ENCODE measurements around the gene GABRE. TPM values are rescaled to one million over a fixed set of nuclear protein-coding genes. Genes with fewer than 3 reads are reported as not detected.
"Not testable (repeated sequence)": the region's sequence is repeated elsewhere in the genome, so short reads cannot be mapped to it uniquely, and the experiment has no call there.

The GABRE gene
- total RNA-seq, 1 experiment from 2014 or later = not detected

GRCh38 chrX:151973060-151973661 lies 1.3 kb downstream of the GABRE start:
- DNase-seq (ENCODE audit: low spot score) = no peak
- in situ Hi-C loops (cut with HindIII; ENCODE audit: low sequenced_read_pairs) = no loop called here

GRCh38 chrX:151970661-151971060 lies 3.8 kb downstream of the GABRE start:
- DNase-seq (ENCODE audit: low spot score) = no peak
- in situ Hi-C loops (cut with HindIII; ENCODE audit: low sequenced_read_pairs) = no loop called here

GRCh38 chrX:151970027-151970426 lies 4.4 kb downstream of the GABRE start:
- in situ Hi-C loops (cut with HindIII; ENCODE audit: low sequenced_read_pairs) = no loop called here
- no peak for DNase-seq (ENCODE audit: low spot score)

- in situ Hi-C loops (cut with HindIII; ENCODE audit: low sequenced_read_pairs) = no loop called here
- no peak for DNase-seq (ENCODE audit: low spot score)
Measured at GRCh38 chrX:151966236-151966635, 8.2 kb downstream of the GABRE start.

DNA sequence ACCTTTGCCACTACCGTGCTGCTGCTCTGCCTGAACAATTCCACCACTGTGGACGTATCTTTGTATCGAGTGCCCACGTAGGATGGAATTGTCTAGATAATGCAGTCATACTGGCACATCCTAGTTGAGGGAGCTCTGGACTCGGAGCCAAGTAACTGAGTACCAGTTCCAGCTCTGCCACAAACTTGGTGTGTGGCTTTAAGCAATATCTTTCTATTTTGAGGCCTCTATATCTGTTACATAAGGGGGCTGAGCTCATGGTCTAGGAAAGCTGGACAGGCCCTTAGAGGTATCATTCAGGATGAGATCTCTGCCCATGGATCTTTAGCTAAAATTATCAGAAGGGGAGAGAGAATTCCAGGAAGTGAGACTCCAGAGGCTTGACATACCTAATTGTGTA lies 12.4 kb downstream of the GABRE start:
- in situ Hi-C loops (cut with HindIII; ENCODE audit: low sequenced_read_pairs) = no loop called here
- DNase-seq (ENCODE audit: low spot score) = no peak

DNA sequence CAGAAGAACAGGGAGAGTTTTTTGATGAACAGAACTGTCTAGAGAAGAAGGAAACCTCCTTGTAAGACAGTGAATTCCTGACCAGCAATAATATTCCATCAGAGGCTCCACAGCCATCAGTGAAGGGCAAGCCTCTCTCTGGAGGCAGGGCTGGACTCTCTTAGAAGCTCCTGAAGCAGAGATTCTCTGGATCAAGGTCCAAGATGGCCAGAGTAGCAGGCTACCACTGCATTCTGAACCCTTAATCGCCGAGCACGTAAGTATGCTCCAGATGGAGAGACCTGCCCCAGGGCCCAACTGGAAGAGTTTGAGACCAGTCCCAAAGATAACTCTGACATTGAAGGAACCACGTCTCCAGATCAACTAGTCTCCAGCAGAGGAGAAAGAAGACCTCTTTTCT lies 16.4 kb downstream of the GABRE start:
- in situ Hi-C loops (cut with HindIII; ENCODE audit: low sequenced_read_pairs) = no loop called here

GRCh38 chrX:151954730-151955129 lies 19.7 kb downstream of the GABRE start:
- in situ Hi-C loops (cut with HindIII; ENCODE audit: low sequenced_read_pairs) = no loop called here
- DNase-seq (ENCODE audit: low spot score) = no peak

More for the DNA sequence above, 16.4 kb downstream of the GABRE start:
- no peak for DNase-seq (ENCODE audit: low spot score)

DNA sequence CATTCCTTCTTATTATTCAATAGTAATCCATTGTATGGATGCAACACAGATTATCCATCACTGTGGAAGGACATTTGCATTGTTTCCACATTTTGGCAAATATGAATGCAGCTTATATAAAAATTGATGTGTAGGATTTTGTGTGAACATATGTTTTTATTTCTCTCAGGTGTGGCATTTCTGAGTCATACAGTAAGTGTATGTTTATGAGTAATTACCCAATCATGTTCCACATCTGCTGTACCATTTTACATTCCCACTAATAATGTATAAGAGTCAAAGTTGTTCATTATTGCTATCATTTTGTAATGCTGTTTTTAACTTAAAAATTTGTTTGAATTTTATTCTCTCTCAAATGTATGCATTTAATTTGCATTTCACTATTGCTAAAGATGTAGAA lies 36.3 kb downstream of the GABRE start:
- in situ Hi-C loops (cut with HindIII; ENCODE audit: low sequenced_read_pairs) = no loop called here
- no peak for DNase-seq (ENCODE audit: low spot score)

- no peak for DNase-seq (ENCODE audit: low spot score)
- in situ Hi-C loops (cut with HindIII; ENCODE audit: low sequenced_read_pairs) = no loop called here
Measured at GRCh38 chrX:151935358-151935757, 39.1 kb downstream of the GABRE start.

- in situ Hi-C loops (cut with HindIII; ENCODE audit: low sequenced_read_pairs) = no loop called here
- no peak for DNase-seq (ENCODE audit: low spot score)
Measured at GRCh38 chrX:151929126-151929525, 45.4 kb downstream of the GABRE start.

- in situ Hi-C loops (cut with HindIII; ENCODE audit: low sequenced_read_pairs) = no loop called here
- DNase-seq (ENCODE audit: low spot score) = no peak
Measured at GRCh38 chrX:151923648-151924047, 50.8 kb downstream of the GABRE start.

DNA sequence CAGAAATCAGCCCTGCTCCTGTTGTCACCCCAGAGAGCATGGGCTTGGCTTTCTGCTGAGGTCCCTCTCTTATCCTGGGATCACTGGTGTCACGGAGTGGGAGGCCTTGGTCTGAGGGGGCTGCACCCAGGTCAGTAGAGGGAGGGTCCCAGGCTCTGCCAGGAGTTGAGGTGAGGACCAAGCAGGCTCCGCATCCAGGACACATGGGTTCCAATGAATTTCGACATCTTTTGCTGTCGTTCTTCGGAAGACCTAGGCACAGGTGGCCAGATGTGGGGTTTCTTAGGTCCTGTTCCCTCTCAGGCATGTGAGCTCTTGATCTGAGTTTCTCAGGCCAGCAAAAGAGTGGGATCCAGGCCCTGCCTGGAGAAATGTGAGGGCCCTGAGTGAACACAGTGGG lies 51.8 kb downstream of the GABRE start:
- in situ Hi-C loops (cut with HindIII; ENCODE audit: low sequenced_read_pairs) = no loop called here
- DNase-seq (ENCODE audit: low spot score) = no peak

GRCh38 chrX:151921866-151922265 lies 52.6 kb downstream of the GABRE start:
- no peak for DNase-seq (ENCODE audit: low spot score)
- in situ Hi-C loops (cut with HindIII; ENCODE audit: low sequenced_read_pairs) = no loop called here

- in situ Hi-C loops (cut with HindIII; ENCODE audit: low sequenced_read_pairs) = no loop called here
- DNase-seq (ENCODE audit: low spot score) = no peak
Measured at GRCh38 chrX:151921292-151921691, 53.2 kb downstream of the GABRE start.

GRCh38 chrX:151920530-151920929 lies 53.9 kb downstream of the GABRE start:
- no peak for DNase-seq (ENCODE audit: low spot score)
- in situ Hi-C loops (cut with HindIII; ENCODE audit: low sequenced_read_pairs) = no loop called here

GRCh38 chrX:151920101-151920500 lies 54.4 kb downstream of the GABRE start:
- no peak for DNase-seq (ENCODE audit: low spot score)
- in situ Hi-C loops (cut with HindIII; ENCODE audit: low sequenced_read_pairs) = no loop called here

- in situ Hi-C loops (cut with HindIII; ENCODE audit: low sequenced_read_pairs) = no loop called here
- DNase-seq (ENCODE audit: low spot score) = no peak
Measured at GRCh38 chrX:151919610-151920009, 54.9 kb downstream of the GABRE start.

DNA sequence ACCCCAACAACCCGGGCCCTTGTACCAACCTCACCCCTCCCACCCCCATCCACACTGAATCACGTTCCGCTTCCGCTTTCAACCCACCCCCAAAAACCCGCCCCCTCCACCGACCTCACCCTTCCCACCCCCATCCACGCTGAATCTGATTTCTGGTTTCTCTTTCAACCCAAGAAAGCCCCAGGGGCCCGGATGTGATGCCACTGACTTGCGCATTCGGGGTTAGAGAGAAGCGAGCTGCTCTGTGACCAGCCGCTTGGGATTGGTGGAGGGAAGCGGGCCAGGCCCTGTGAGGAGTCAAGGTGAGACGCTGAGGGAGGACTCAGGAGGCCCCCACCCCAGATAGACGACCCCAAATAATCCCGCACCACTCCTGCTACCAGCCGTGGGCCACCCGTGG lies 55.7 kb downstream of the GABRE start:
- DNase-seq (ENCODE audit: low spot score); in situ Hi-C loops (cut with HindIII; ENCODE audit: low sequenced_read_pairs): not testable (repeated sequence)

DNA sequence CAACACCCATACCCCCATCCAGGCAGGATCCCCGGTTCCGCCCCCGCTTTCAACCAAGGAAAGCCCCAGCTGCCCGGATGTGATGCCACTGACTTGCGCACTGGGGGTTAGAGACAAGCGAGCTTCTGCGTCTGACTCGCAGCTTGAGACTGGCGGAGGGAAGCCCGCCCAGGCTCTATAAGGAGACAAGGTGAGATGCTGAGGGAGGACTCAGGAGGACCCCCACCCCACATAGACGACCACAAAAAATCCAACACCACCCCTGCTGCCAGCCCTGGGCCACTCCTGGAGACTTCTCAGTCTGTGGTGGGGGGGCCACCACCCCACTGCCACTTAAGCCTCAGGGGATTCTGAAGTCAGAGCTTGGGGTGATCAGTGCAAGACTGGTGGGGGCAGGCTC lies 61.7 kb downstream of the GABRE start, which contains the start of gene MAGEA4:
TSS of gene MAGEA4 (plus strand) at position 110 of the 400 bp plus-strand sequence. CDS start 10,776 bp downstream, outside the sequence.
- in situ Hi-C loops (cut with HindIII; ENCODE audit: low sequenced_read_pairs) = no loop called here
- no peak for DNase-seq (ENCODE audit: low spot score)

DNA sequence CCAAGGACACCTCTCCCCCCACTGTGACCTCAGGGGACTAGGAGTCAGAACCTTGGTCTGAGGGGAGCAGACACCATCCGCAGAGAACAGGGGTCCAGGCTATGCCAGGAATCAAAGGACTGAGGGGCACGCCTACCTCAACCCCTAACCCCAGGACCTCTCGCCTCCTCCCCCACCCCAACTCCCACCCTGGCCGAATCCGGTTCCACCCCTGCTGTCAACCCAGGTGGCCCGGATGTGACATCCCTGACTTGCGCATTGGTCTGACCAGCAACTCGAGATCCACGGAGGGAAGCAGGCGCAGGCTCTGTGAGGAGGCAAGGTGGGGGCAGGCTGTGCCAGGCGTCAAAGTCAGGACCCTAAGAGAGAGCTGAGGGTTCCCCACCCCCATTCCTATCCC lies 62.3 kb downstream of the GABRE start:
- DNase-seq (ENCODE audit: low spot score) = no peak
- in situ Hi-C loops (cut with HindIII; ENCODE audit: low sequenced_read_pairs) = no loop called here

DNA sequence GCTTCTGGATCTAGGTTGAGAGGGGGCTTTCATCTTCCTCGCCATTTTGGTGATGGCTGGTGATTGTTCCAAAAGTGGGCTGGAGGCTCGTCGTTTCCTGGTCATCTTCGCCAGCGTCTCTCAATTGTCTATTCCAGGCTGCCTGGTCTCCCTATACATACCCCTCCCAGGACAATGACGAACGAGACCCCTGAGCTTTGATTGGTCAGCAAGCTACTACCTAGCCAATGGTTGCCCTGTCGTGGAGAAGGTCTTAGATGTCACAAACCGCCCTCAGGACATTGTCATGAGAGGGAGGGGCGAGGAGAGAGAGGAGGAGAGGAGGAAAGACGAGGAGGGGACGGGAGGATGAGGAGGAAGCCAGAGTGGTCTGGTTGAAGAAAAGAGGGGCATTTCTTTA lies 69.5 kb downstream of the GABRE start:
- DNase-seq (ENCODE audit: low spot score) = no peak
- in situ Hi-C loops (cut with HindIII; ENCODE audit: low sequenced_read_pairs) = no loop called here

Measured in G401 (cell line).